Left lung (tissue), 10 donors: ENCODE results near the gene PRPS1. TPM values are rescaled to one million over a fixed set of nuclear protein-coding genes. Genes with fewer than 3 reads are reported as not detected.

ENCODE experiments used
- ATAC-seq: fragments of 200-7000 bp; cut with Tn5 transposase; one replicate; pipeline ENCODE4 v1.9.1; 2020; ENCODE audit warnings: moderate library complexity
- DNase-seq, 4 donors: peaks; one replicate each; pipeline ENCODE4 v3.0.0-alpha.2; 2013 to 2020
- H3K27ac ChIP-seq, 2 donors: fragments of 200-600 bp; sonication (generic) in 1 of 2; one replicate each; pipeline versions ENCODE4 v1.5.0 to v1.8.0; 2020 to 2021
- H3K27me3 ChIP-seq, 2 donors: fragments of 200-600 bp; sonication (generic) in 1 of 2; one replicate each; pipeline versions ENCODE4 v1.5.0 to v1.8.0; 2020 to 2021
- H3K36me3 ChIP-seq, 2 donors: fragments of 200-600 bp; sonication (generic) in 1 of 2; one replicate each; pipeline versions ENCODE4 v1.5.0 to v1.8.0; 2020 to 2021
- H3K4me1 ChIP-seq, 2 donors: fragments of 200-600 bp; one replicate each; pipeline ENCODE4 v1.8.0; 2021
- H3K4me3 ChIP-seq, 2 donors: fragments of 200-600 bp; sonication (generic) in 1 of 2; one replicate each; pipeline versions ENCODE4 v1.5.0 to v1.8.0; 2020 to 2021; ENCODE audit warnings: mild to moderate bottlenecking in 1 of 2
- H3K9me3 ChIP-seq, 2 donors: fragments of 200-600 bp; sonication (generic) in 1 of 2; one replicate each; pipeline versions ENCODE4 v1.5.0 to v1.8.0; 2020 to 2021
- CTCF ChIP-seq, 2 donors: fragments of 200-600 bp; sonication (generic) in 1 of 2; IDR thresholded peaks; one replicate each; pipeline versions ENCODE4 v1.5.0 to v1.8.0; 2021; ENCODE audit warnings: antibody characterized with exemption in 2 of 2
- intact Hi-C, 2 donors: fragments of 100-400 bp; cut with DNase I; formaldehyde crosslinking; loops; one replicate each; pipeline versions ENCODE4 v1.11.2 to v1.14.2; 2022
- polyA plus RNA-seq, 6 donors: library from polyadenylated mRNA; unstranded; fragments of 120-200 nt; gene quantifications; one replicate each; pipeline ENCODE4 v1.2.1, GENCODE V29; 2013; ENCODE audit not compliant: insufficient read length in 6 of 6
- total RNA-seq, 2 donors: library from RNA; stranded (reverse); fragmentation: NEBNext Ultra II Directional; extraction: Animal tissue kit (Norgen Biotek cat#: 25700); gene quantifications; one replicate each; pipeline ENCODE4 v1.2.1, GENCODE V29; 2021
- donor health status: DM: no; HTN: yes; CAD: no.
- donor health status: DM: no; HTN: no; CAD: no.

Gene PRPS1
- total and polyA plus RNA-seq, 8 donors = 29.4 to 45.3 (median 42.2) TPM

GRCh38 chrX:107672955-107673378 is 44.7 kb downstream of the PRPS1 start:
- Histone ChIP-seq H3K27me3 (no peaks in the 10 kb centered on the region), H3K4me3 (no peak overlapping the region), H3K27ac (peak overlapping the region; percentile 83 to 99), H3K9me3 (no peaks in the 10 kb centered on the region), H3K4me1 (peaks cover 30 to 36% of the 10 kb centered on the region in 2 donors), H3K36me3 (no peaks in the 10 kb centered on the region)
- intact Hi-C loops = no loop called here
- peak; percentile 47 to 64 for TF ChIP-seq CTCF (IDR thresholded peaks at IDR 0.05)
- ATAC-seq = peak; percentile 63
- peak in 3 of 4 donors; percentile 60 to 83 (median 75) for DNase-seq

GRCh38 chrX:107673431-107673830 is 45.1 kb downstream of the PRPS1 start:
- intact Hi-C loops = no loop called here
- H3K4me3 ChIP-seq = no peak overlapping the region
- ATAC-seq = no peak

GRCh38 chrX:107673933-107674479 is 45.7 kb downstream of the PRPS1 start:
- Histone ChIP-seq H3K9me3 (no peaks in the 10 kb centered on the region), H3K27ac (peak overlapping the region; percentile 83 to 99), H3K4me1 (peaks cover 30 to 46% of the 10 kb centered on the region in 2 donors), H3K4me3 (peak overlapping the region in 1 of 2 donors; percentile 52), H3K36me3 (no peaks in the 10 kb centered on the region), H3K27me3 (peaks cover 0 to 2% of the 10 kb centered on the region in 2 donors)
- intact Hi-C loops = no loop called here
- TF ChIP-seq CTCF (IDR thresholded peaks at IDR 0.05) = peak in 1 of 2 donors; percentile 35
- peak; percentile 62 for ATAC-seq
- peak in 2 of 4 donors; percentile 87 to 88 for DNase-seq

More at GRCh38 chrX:107673431-107673830, 45.1 kb downstream of the PRPS1 start:
- H3K4me1 ChIP-seq = peaks cover 30 to 41% of the 10 kb centered on the region in 2 donors
- no peak for DNase-seq
- H3K36me3 ChIP-seq = no peaks in the 10 kb centered on the region
- no peaks in the 10 kb centered on the region for H3K9me3 ChIP-seq
- TF ChIP-seq CTCF (IDR thresholded peaks at IDR 0.05) = no peak
- peak overlapping the region; percentile 83 to 99 for H3K27ac ChIP-seq
- H3K27me3 ChIP-seq = peaks cover 0 to 2% of the 10 kb centered on the region in 2 donors

- Histone ChIP-seq H3K36me3 (no peaks in the 10 kb centered on the region), H3K27me3 (peaks cover 0 to 2% of the 10 kb centered on the region in 2 donors), H3K27ac (peak overlapping the region; percentile 83 to 99), H3K4me3 (peak overlapping the region in 1 of 2 donors; percentile 52), H3K9me3 (no peaks in the 10 kb centered on the region), H3K4me1 (peaks cover 30 to 51% of the 10 kb centered on the region in 2 donors)
- no peak for TF ChIP-seq CTCF (IDR thresholded peaks at IDR 0.05)
- ATAC-seq (peak; percentile 7), DNase-seq (peak in 1 of 4 donors; percentile 69)
- intact Hi-C loops = loop anchor here in 1 of 2 donors (5.0 kb wide), 1 partner anchor 43 kb away; no protein-coding TSS in a partner anchor
Observed at GRCh38 chrX:107674480-107675364, 46.4 kb downstream of the PRPS1 start.

- intact Hi-C loops = loop anchor here in 1 of 2 donors (5.0 kb wide), 1 partner anchor 42 kb away; no protein-coding TSS in a partner anchor
- Histone ChIP-seq H3K36me3 (no peaks in the 10 kb centered on the region), H3K27me3 (peaks cover 0 to 2% of the 10 kb centered on the region in 2 donors), H3K4me1 (peaks cover 30 to 54% of the 10 kb centered on the region in 2 donors), H3K27ac (peak overlapping the region; percentile 83 to 99), H3K9me3 (no peaks in the 10 kb centered on the region), H3K4me3 (peak overlapping the region in 1 of 2 donors; percentile 52)
- DNase-seq (no peak), ATAC-seq (no peak)
- TF ChIP-seq CTCF (IDR thresholded peaks at IDR 0.05) = no peak
Observed at GRCh38 chrX:107675365-107675654, 47.0 kb downstream of the PRPS1 start.
